NT2/D1 (cell line): ENCODE data around the gene BOC.

Experiments used
- SUZ12 ChIP-seq: IDR thresholded peaks from 2 replicates; pipeline ENCODE4 v1.6.1; 2011; ENCODE audit not compliant: insufficient read length, insufficient read depth; ENCODE audit errors: extremely low read depth
- ZNF274 ChIP-seq: IDR thresholded peaks from 2 replicates; pipeline ENCODE4 v1.6.1; 2011; ENCODE audit warnings: mild to moderate bottlenecking, low read depth, low read length

- TF ChIP-seq SUZ12: no peak
- no peak for TF ChIP-seq ZNF274
Measured at GRCh38 chr3:113250566-113250965, 39.2 kb downstream of the BOC start.
